Measurements from ENCODE around the gene LCE3C. TPM values are rescaled to one million over a fixed set of nuclear protein-coding genes. Genes with fewer than 3 reads are reported as not detected.

The LCE3C gene
- total RNA-seq, 4 donors from 2014 or later: not detected

DNA sequence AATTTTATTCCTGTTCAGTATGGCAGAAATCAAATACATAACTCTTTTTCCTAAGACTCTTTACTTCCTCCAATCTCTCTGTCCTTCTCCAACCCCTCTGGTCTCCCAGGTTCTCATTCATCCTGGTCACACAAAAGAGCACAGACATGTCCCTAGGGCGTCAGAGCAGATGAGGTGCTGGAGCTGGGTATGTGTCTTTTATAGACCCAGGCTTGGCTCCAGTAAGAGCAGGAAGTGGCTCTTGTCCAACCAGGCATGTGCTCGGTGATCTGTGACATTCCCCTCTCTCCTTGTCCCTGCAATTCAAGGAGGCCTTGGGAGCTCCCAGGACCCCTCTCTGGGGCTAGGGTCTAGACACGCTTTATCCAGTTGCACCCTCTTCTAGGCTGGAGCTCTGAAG lies 45.1 kb downstream of the LCE3C start:
- H3K27ac ChIP-seq: no peak overlapping the region
- H3K36me3 ChIP-seq: no peaks in the 10 kb centered on the region
- no peak overlapping the region for H3K4me3 ChIP-seq
- WGBS: 49% methylated on average over 3 of the region's 3 CpGs
- DNase-seq (ENCODE audit: low spot score in 2 of 2): no peak
- TF ChIP-seq, protein P1, sequence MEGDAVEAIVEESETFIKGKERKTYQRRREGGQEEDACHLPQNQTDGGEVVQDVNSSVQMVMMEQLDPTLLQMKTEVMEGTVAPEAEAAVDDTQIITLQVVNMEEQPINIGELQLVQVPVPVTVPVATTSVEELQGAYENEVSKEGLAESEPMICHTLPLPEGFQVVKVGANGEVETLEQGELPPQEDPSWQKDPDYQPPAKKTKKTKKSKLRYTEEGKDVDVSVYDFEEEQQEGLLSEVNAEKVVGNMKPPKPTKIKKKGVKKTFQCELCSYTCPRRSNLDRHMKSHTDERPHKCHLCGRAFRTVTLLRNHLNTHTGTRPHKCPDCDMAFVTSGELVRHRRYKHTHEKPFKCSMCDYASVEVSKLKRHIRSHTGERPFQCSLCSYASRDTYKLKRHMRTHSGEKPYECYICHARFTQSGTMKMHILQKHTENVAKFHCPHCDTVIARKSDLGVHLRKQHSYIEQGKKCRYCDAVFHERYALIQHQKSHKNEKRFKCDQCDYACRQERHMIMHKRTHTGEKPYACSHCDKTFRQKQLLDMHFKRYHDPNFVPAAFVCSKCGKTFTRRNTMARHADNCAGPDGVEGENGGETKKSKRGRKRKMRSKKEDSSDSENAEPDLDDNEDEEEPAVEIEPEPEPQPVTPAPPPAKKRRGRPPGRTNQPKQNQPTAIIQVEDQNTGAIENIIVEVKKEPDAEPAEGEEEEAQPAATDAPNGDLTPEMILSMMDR (IDR thresholded peaks at IDR 0.05): no peak
- TF ChIP-seq POLR2A (IDR thresholded peaks at IDR 0.05) (no peak), POLR2AphosphoS5 (IDR thresholded peaks at IDR 0.05) (no peak), EP300 (IDR thresholded peaks at IDR 0.05) (no peak)
- H3K9me3 ChIP-seq: no peaks in the 10 kb centered on the region
- no peaks in the 10 kb centered on the region for H3K4me1 ChIP-seq
- peaks cover 4% of the 10 kb centered on the region for H3K27me3 ChIP-seq

DNA sequence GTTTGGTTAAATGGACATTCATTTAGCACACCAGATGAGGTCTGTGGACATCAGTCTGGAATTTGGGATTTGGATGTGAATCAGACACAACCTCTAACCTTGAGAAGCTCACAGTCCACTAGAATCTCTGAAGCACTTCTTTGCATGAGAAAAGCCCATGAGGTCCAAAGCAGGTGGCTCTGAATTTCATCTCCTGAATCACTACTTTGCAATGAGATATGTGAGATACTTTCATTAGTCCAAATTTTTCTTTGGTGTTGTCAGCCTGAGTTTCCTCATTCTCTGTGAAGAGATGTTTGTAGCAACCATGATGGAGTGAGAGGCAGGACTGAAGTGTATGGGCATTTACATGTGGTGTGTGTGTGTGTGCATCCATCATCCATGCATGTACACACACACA lies 46.6 kb downstream of the LCE3C start:
- no peak overlapping the region for H3K27ac ChIP-seq
- no peaks in the 10 kb centered on the region for H3K4me1 ChIP-seq
- H3K27me3 ChIP-seq: peaks cover 4% of the 10 kb centered on the region
- H3K9me3 ChIP-seq: no peaks in the 10 kb centered on the region
- no peak for DNase-seq (ENCODE audit: low spot score in 2 of 2)
- TF ChIP-seq, protein P1 (IDR thresholded peaks at IDR 0.05): no peak
- TF ChIP-seq EP300 (IDR thresholded peaks at IDR 0.05): no peak
- TF ChIP-seq POLR2AphosphoS5 (IDR thresholded peaks at IDR 0.05): no peak
- no peak for TF ChIP-seq POLR2A (IDR thresholded peaks at IDR 0.05)
- H3K4me3 ChIP-seq: no peak overlapping the region
- H3K36me3 ChIP-seq: no peaks in the 10 kb centered on the region

Other genes starting within 250 kb of the LCE3C start
- gene FLG2, start 240.2 kb upstream of the LCE3C start, total RNA-seq: 1,000 to 10,000 TPM in 3 of 4 donors, 100 to 1,000 TPM in 1; 259 to 1,520 (median 1,297) TPM
- 10 to 100 TPM in 1 of 4 donors, 1 to 10 TPM in 2, under 1 TPM in 1; 0.72 to 12.6 (median 5.4) TPM for gene CRNN, start 186.0 kb upstream of the LCE3C start, total RNA-seq
- gene LCE5A, start 89.4 kb upstream of the LCE3C start, total RNA-seq: 100 to 1,000 TPM in 3 of 4 donors, 10 to 100 TPM in 1; 41.1 to 222 (median 140) TPM
- gene CRCT1, start 85.8 kb upstream of the LCE3C start, total RNA-seq: 100 to 1,000 TPM in 3 of 4 donors, 10 to 100 TPM in 1; 19.1 to 228 (median 129) TPM
- 10 to 100 TPM in 1 of 4 donors, 1 to 10 TPM in 2, not detected in 1; 4.8 to 19.0 (median 7.4) TPM for gene LCE3E, start 33.5 kb upstream of the LCE3C start, total RNA-seq
- gene LCE3D, start 19.7 kb upstream of the LCE3C start, total RNA-seq: 10 to 100 TPM in 2 of 4 donors, 1 to 10 TPM in 2; 3.7 to 27.1 (median 15.4) TPM
- gene LCE3B, start 13.6 kb downstream of the LCE3C start, total RNA-seq: not detected
- gene LCE3A, start 22.9 kb downstream of the LCE3C start, total RNA-seq: not detected
- 100 to 1,000 TPM in 3 of 4 donors, 10 to 100 TPM in 1; 11.8 to 304 (median 222) TPM for gene LCE2D, start 63.1 kb downstream of the LCE3C start, total RNA-seq
- gene LCE2C, start 75.0 kb downstream of the LCE3C start, total RNA-seq: 100 to 1,000 TPM in 3 of 4 donors, 10 to 100 TPM in 1; 66.5 to 669 (median 515) TPM
- gene LCE2B, start 85.9 kb downstream of the LCE3C start, total RNA-seq: 1,000 to 10,000 TPM in 2 of 4 donors, 100 to 1,000 TPM in 1, 10 to 100 TPM in 1; 91.9 to 1,442 (median 997) TPM
- 100 to 1,000 TPM in 3 of 4 donors, 10 to 100 TPM in 1; 28.2 to 457 (median 159) TPM for gene LCE2A, start 98.1 kb downstream of the LCE3C start, total RNA-seq
- gene LCE4A, start 107.9 kb downstream of the LCE3C start, total RNA-seq: 1 to 10 TPM in 3 of 4 donors, not detected in 1; 3.0 to 7.7 (median 3.6) TPM
- gene KPRP, start 157.8 kb downstream of the LCE3C start, total RNA-seq: 100 to 1,000 TPM in 3 of 4 donors, 10 to 100 TPM in 1; 20.9 to 138 (median 131) TPM
- gene LCE1F, start 174.9 kb downstream of the LCE3C start, total RNA-seq: 10 to 100 TPM in 3 of 4 donors, not detected in 1; 23.4 to 71.3 (median 42.8) TPM
- 10 to 100 TPM in 3 of 4 donors, 1 to 10 TPM in 1; 5.5 to 71.0 (median 29.6) TPM for gene LCE1E, start 186.0 kb downstream of the LCE3C start, total RNA-seq
- 100 to 1,000 TPM in 2 of 4 donors, 10 to 100 TPM in 2; 32.8 to 203 (median 101) TPM for gene LCE1D, start 196.5 kb downstream of the LCE3C start, total RNA-seq
- gene LCE1C, start 206.4 kb downstream of the LCE3C start, total RNA-seq: 1,000 to 10,000 TPM in 3 of 4 donors, 10 to 100 TPM in 1; 73.2 to 1,471 (median 1,283) TPM
- 100 to 1,000 TPM in 3 of 4 donors, 10 to 100 TPM in 1; 29.6 to 197 (median 166) TPM for gene LCE1B, start 211.7 kb downstream of the LCE3C start, total RNA-seq
- 100 to 1,000 TPM in 3 of 4 donors, 10 to 100 TPM in 1; 69.4 to 516 (median 417) TPM for gene LCE1A, start 227.2 kb downstream of the LCE3C start, total RNA-seq
- gene LCE6A, start 242.6 kb downstream of the LCE3C start, total RNA-seq: 10 to 100 TPM in 3 of 4 donors, 1 to 10 TPM in 1; 3.0 to 95.6 (median 55.0) TPM

All from suprapubic skin (tissue), 4 donors.